GM18517 (cell line): ENCODE results near the gene ALOX5AP.
A peak's percentile ranks its signal among the peaks of the same experiment; 100 is the strongest.

Experiments
- ATAC-seq: cut with Tn5 transposase; IDR thresholded peaks from one replicate; pipeline ENCODE4 v1.9.1; 2021; ENCODE audit warnings: mild to moderate bottlenecking, moderate library complexity; ENCODE audit not compliant: unreplicated experiment

Gene ALOX5AP

GRCh38 chr13:30796132-30796572 lies 60.8 kb downstream of the ALOX5AP start:
- peak; percentile 55 for ATAC-seq

- no peak for ATAC-seq
Measured at GRCh38 chr13:30796631-30797601, 61.6 kb downstream of the ALOX5AP start.

GRCh38 chr13:30797847-30798535 lies 62.6 kb downstream of the ALOX5AP start:
- no peak for ATAC-seq

DNA sequence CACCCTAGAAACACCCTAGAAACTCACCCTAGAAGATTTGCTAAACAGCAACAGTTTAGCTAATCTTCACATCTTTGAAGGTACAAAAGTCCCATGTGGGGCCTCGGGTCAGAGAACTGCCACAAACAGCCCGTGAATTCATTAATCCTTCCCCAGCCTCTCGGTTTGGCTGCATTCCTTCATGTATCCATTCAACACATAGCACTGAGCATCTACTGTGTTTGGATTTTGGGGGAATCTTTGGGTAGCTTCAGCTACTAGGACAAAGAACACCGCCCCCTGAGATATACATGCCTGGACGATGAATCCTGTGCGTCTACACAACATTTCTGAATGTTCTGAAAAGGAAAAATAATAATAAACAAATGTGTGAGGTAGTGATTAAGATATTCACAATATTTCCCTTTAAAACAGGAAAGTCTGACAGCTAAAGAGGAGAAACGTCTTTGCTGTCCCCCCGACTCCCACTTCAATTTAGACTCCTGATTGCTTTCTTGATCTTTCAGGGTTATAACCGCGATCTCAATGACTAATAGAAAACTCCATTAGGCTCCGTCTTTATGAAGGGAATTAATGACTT lies 63.5 kb downstream of the ALOX5AP start:
- no peak for ATAC-seq

GRCh38 chr13:30799356-30799824 lies 64.0 kb downstream of the ALOX5AP start:
- no peak for ATAC-seq

- no peak for ATAC-seq
Measured at GRCh38 chr13:30800107-30800506, 64.8 kb downstream of the ALOX5AP start.

GRCh38 chr13:30802501-30802900 lies 67.2 kb downstream of the ALOX5AP start:
- peak; percentile 20 for ATAC-seq

DNA sequence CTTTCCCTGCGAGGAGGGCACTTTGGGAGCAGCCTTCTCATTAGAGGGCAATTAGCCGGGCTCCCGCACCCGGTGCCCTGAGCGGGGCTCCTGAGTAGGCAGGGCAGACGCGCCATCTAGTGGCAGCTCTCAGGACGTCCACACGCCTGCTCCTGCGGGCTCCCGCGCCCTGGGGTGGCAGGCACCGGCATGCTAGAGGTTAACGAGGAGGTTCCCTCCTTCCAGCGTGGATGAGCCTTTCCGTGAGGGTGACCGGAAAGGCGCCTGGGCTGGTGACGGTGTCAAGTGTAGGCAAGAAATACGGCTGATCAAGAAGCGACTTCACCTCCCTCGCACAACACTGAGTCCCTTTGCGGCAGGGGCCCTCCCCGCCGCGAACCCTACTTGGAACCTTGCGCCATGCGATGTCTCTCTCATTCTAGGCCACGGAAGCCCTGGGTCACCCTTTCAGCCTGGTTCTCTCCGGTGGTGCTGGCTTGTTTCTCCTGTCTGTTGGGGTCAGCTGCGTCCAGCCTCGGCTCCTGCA lies 67.7 kb downstream of the ALOX5AP start:
- peak; percentile 90 for ATAC-seq

DNA sequence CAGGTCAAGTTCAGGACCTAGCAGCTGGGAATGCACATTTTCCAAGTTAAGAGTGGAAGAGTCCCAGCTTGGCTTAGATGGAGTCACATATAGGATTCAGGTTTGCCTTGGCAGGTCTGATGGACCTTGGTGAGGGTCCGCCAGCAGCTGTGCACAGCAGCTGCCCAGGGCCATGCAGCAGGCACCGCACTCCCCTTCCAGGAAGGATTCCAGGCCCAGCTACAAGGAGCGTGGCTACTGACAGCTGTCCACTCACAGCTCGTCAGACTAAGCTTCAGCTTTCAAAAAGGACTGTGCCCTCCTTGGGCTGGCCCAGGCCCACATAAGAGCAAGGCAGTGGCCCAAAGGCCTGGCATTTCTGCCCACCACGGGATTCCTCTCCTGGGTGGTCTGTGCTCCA lies 68.4 kb downstream of the ALOX5AP start:
- ATAC-seq = no peak

GRCh38 chr13:30804474-30804873 lies 69.1 kb downstream of the ALOX5AP start:
- no peak for ATAC-seq

DNA sequence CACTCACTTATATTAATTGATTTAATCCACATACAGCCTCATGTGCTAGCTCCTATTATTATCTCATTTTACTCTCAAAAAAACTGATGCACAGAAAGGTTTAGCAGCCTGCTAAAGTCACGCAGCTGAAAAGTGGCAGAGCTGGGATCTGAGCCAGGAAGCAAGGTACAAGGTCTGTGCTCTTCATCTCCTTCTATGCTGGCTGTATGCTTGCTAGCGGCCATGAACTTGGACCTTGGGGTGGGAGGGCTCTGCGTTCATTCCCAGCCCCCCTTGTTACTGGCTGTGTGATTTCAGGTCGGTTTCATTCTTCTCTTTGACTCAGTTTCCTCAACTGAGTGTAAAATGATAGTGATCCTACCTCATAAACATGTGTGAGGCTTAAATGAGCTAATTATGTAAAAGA lies 69.8 kb downstream of the ALOX5AP start:
- ATAC-seq = no peak

DNA sequence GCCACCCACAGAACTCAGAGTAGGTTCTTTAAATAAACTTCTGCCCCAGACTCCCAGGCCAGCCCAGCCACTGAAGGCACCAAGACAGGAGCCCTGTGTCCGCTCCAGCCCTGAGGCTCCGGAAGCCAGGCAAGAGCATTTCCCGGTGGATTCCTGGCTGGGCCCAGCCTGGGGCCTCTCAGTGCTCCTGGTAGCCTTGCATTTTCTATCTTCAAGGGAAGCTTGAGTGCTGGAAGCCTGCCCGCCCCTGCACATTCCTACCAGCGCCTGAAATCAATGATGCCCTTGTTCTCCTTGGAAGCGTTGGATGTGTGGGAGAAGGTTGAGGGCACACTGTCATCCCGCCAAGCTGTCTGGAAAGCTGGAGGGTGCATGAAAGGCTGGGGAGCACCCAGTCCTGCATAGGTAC lies 70.3 kb downstream of the ALOX5AP start:
- ATAC-seq = no peak

- ATAC-seq = no peak
Measured at GRCh38 chr13:30806784-30807183, 71.4 kb downstream of the ALOX5AP start.

GRCh38 chr13:30807392-30807791 lies 72.0 kb downstream of the ALOX5AP start:
- ATAC-seq = no peak

GRCh38 chr13:30808600-30808999 lies 73.3 kb downstream of the ALOX5AP start:
- no peak for ATAC-seq

GRCh38 chr13:30809787-30810186 lies 74.4 kb downstream of the ALOX5AP start:
- ATAC-seq = no peak

DNA sequence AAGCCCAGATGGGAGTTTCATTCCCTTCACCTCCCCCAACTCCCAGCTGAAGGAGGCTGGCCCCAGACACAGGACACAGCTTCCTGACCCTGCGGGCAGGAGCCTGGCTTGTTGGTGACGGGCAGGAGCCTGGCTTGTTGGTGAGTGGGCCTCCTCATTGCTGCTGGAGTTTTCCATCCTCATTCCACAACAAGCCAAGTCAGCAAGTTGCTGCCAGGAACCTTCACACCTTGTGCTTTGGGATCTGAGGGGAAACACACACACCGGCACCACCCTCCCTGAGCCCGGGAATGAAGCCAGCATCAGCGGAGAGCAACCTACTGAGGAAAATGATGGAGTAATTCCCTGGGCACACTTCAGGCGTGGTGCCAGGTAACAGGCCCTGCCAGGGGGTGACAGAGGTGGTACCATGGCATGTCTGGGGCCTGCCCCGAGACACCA lies 74.9 kb downstream of the ALOX5AP start:
- no peak for ATAC-seq

DNA sequence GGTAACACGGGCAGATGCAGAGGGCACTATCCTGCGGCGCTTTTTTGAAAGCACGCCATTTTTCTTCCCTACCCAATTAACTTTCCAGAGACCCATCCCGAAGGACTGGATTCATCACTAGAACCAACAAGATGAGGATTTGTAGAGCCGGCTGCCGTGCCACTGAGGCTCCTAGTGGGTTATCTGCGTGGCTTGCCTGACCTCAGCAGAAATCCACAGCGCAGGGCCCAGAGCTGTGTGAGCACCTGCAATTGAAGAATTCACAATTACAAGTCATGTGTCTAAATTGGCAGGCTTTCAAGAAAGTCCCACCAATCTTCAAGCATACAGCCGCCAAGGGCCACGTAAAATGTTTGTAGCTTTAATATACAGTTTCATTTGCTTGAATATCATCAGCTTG lies 75.5 kb downstream of the ALOX5AP start:
- ATAC-seq = no peak
